Measurements from ENCODE around the gene CBX4. TPM values are rescaled to one million over a fixed set of nuclear protein-coding genes. Genes with fewer than 3 reads are reported as not detected.

CBX4 gene
- total RNA-seq, 2 experiments from 2014 or later = 50.3 to 57.2 TPM

DNA sequence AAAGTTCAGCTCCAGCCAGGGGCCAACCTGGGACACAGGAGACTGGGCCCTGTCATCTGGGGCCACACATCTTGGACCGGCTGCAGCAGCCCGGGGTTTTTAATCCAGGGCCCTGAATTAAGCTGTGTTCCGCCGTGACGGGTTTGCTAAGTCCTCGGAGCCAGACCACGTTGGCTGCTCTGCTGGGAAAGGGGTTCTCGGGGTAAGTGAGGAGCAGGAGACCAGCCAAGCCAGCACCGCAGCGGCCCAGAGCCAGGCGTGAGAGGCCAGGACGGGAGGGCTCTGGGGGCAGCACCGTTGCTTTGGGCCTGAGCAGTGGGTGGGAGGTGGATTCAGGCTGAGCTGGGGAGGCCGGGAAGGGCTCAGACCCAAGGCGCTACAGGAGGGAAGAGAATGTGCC, 31.3 kb upstream of the CBX4 start:
- peak overlapping the region; percentile 43 for H3K27ac Mint-ChIP-seq
- ChIA-PET POLR2A (no interaction called here), CTCF (no interaction called here)

GRCh38 chr17:79866791-79867518, 27.7 kb upstream of the CBX4 start:
- no peaks in the 10 kb centered on the region for H3K36me3 Mint-ChIP-seq (ENCODE audit: low read depth)

More for the DNA sequence above, 31.3 kb upstream of the CBX4 start:
- DNase-seq (no peak), ATAC-seq (no peak)
- Mint-ChIP-seq H3K4me1 (ENCODE audit: low read depth) (peaks cover 13% of the 10 kb centered on the region), H3K9me3 (ENCODE audit: insufficient read depth) (no peaks in the 10 kb centered on the region), H3K27me3 (ENCODE audit: low read depth) (peaks cover 4% of the 10 kb centered on the region), H3K4me3 (no peak overlapping the region), H3K36me3 (ENCODE audit: low read depth) (no peaks in the 10 kb centered on the region)

DNA sequence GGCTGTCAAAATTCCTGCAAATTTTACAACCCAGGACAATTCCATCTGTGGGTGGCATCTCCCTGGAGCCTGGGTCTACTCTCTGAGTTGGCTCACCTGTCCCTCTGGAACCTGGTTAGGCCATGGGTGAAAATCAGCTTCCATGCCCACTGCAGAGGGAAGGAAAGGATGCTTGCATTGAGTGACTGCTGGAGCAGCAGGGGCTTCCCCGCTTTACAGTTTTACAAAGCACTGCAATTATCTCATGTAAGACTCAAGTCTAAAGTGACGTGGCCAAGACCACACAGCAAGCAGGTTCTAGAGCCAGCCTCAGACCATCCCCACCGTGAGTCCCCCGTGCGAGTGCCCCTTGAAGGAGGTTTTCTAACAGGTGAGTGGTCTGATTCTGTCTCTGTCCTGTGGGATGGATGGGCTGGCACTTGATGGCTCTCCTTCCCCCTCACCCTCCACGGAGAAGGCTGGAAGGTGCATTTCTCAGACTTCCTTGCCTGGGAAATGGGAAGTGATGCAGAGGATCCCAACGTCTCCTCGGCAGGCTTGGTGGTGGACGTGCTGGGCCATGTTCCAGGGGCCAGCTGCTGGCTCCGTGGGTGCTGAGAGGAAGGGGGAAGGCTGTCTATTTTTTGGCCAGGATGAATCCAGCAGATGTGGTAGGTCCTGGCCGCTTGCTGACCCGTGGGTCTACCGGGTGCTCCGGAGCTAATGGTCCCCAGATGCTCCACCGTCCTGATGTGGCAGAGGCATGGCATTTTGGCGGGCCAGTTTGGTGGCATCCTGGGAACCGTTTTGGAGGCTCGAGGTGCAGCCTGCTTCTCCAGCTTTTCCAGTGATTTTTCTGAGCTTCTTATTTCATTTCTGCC, 26.3 kb upstream of the CBX4 start:
- H3K36me3 Mint-ChIP-seq (ENCODE audit: low read depth) = no peaks in the 10 kb centered on the region
- no peak overlapping the region for H3K27ac Mint-ChIP-seq
- ChIA-PET POLR2A (no interaction called here), CTCF (interaction anchor here (1.3 to 1.6 kb wide), 2 partner anchors 8 to 20 kb away, joined by 4 read pairs; no protein-coding TSS in a partner anchor)
- peaks cover 4% of the 10 kb centered on the region for H3K4me1 Mint-ChIP-seq (ENCODE audit: low read depth)
- H3K4me3 Mint-ChIP-seq = no peak overlapping the region
- no peak for ATAC-seq
- H3K9me3 Mint-ChIP-seq (ENCODE audit: insufficient read depth) = no peaks in the 10 kb centered on the region
- peaks cover 6% of the 10 kb centered on the region for H3K27me3 Mint-ChIP-seq (ENCODE audit: low read depth)
- DNase-seq = no peak

More at GRCh38 chr17:79866791-79867518, 27.7 kb upstream of the CBX4 start:
- H3K4me3 Mint-ChIP-seq = no peak overlapping the region
- DNase-seq (no peak), ATAC-seq (peak; percentile 19)
- H3K9me3 Mint-ChIP-seq (ENCODE audit: insufficient read depth) = no peaks in the 10 kb centered on the region
- CTCF ChIA-PET = interaction anchor here (0.6 to 0.7 kb wide), 2 partner anchors 21 to 44 kb away, joined by 3 read pairs; no protein-coding TSS in a partner anchor
- POLR2A ChIA-PET = interaction anchor here (0.6 kb wide), 1 partner anchor 42 kb away, joined by 3 read pairs; no protein-coding TSS in a partner anchor
- peaks cover 4% of the 10 kb centered on the region for H3K4me1 Mint-ChIP-seq (ENCODE audit: low read depth)
- peaks cover 6% of the 10 kb centered on the region for H3K27me3 Mint-ChIP-seq (ENCODE audit: low read depth)
- H3K27ac Mint-ChIP-seq = peak overlapping the region; percentile 72

- H3K4me3 Mint-ChIP-seq = no peak overlapping the region
- ChIA-PET POLR2A (no interaction called here), CTCF (interaction anchor here (1.3 to 1.6 kb wide), 2 partner anchors 9 to 20 kb away, joined by 4 read pairs; no protein-coding TSS in a partner anchor)
- no peak overlapping the region for H3K27ac Mint-ChIP-seq
- DNase-seq (no peak), ATAC-seq (no peak)
- H3K9me3 Mint-ChIP-seq (ENCODE audit: insufficient read depth) = no peaks in the 10 kb centered on the region
- H3K4me1 Mint-ChIP-seq (ENCODE audit: low read depth) = peaks cover 4% of the 10 kb centered on the region
- no peaks in the 10 kb centered on the region for H3K36me3 Mint-ChIP-seq (ENCODE audit: low read depth)
- H3K27me3 Mint-ChIP-seq (ENCODE audit: low read depth) = peaks cover 6% of the 10 kb centered on the region
Measured at GRCh38 chr17:79864617-79865250, 25.5 kb upstream of the CBX4 start.

DNA sequence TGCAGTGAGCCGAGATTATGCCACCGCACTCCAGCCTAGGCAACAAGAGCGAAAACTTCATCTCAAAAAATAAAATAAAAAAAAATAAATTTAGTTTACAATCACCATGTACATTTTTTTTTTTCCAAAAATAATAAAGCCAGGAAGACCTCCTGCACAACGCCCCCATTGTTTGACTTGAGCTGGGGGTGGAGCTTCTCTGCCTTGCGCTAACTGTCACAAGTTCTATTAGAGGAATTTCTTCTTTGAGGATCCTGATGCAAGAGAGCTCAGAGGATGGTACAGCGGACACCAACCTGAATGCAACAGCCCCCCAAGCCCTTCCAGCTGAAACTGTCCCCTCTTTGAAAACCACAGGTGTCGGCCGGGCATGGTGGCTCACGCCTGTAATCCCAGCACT, 24.9 kb upstream of the CBX4 start:
- Mint-ChIP-seq H3K36me3 (ENCODE audit: low read depth) (no peaks in the 10 kb centered on the region), H3K27ac (no peak overlapping the region), H3K4me3 (no peak overlapping the region), H3K27me3 (ENCODE audit: low read depth) (peaks cover 6% of the 10 kb centered on the region), H3K9me3 (ENCODE audit: insufficient read depth) (no peaks in the 10 kb centered on the region), H3K4me1 (ENCODE audit: low read depth) (peaks cover 4% of the 10 kb centered on the region)
- CTCF ChIA-PET = interaction anchor here (1.3 to 1.6 kb wide), 2 partner anchors 9 to 19 kb away, joined by 4 read pairs; no protein-coding TSS in a partner anchor
- DNase-seq (no peak), ATAC-seq (no peak)
- POLR2A ChIA-PET = no interaction called here

- ATAC-seq = no peak
- no peak for DNase-seq
- Mint-ChIP-seq H3K4me1 (ENCODE audit: low read depth) (peaks cover 4% of the 10 kb centered on the region), H3K27ac (no peak overlapping the region), H3K27me3 (ENCODE audit: low read depth) (peaks cover 6% of the 10 kb centered on the region), H3K36me3 (ENCODE audit: low read depth) (no peaks in the 10 kb centered on the region), H3K9me3 (ENCODE audit: insufficient read depth) (no peaks in the 10 kb centered on the region), H3K4me3 (no peak overlapping the region)
- POLR2A ChIA-PET = no interaction called here
- CTCF ChIA-PET = no interaction called here
Measured at GRCh38 chr17:79862771-79863440, 23.7 kb upstream of the CBX4 start.

GRCh38 chr17:79862238-79862637, 23.0 kb upstream of the CBX4 start:
- Mint-ChIP-seq H3K27me3 (ENCODE audit: low read depth) (peaks cover 6% of the 10 kb centered on the region), H3K9me3 (ENCODE audit: insufficient read depth) (no peaks in the 10 kb centered on the region), H3K36me3 (ENCODE audit: low read depth) (no peaks in the 10 kb centered on the region), H3K4me1 (ENCODE audit: low read depth) (peaks cover 4% of the 10 kb centered on the region), H3K27ac (no peak overlapping the region), H3K4me3 (no peak overlapping the region)
- ATAC-seq (no peak), DNase-seq (no peak)
- ChIA-PET POLR2A (no interaction called here), CTCF (no interaction called here)

GRCh38 chr17:79861413-79862216, 22.4 kb upstream of the CBX4 start:
- CTCF ChIA-PET = no interaction called here
- Mint-ChIP-seq H3K9me3 (ENCODE audit: insufficient read depth) (no peaks in the 10 kb centered on the region), H3K27ac (no peak overlapping the region), H3K4me3 (no peak overlapping the region), H3K36me3 (ENCODE audit: low read depth) (no peaks in the 10 kb centered on the region), H3K4me1 (ENCODE audit: low read depth) (peaks cover 2% of the 10 kb centered on the region), H3K27me3 (ENCODE audit: low read depth) (peaks cover 7% of the 10 kb centered on the region)
- DNase-seq (no peak), ATAC-seq (no peak)
- POLR2A ChIA-PET = no interaction called here

DNA sequence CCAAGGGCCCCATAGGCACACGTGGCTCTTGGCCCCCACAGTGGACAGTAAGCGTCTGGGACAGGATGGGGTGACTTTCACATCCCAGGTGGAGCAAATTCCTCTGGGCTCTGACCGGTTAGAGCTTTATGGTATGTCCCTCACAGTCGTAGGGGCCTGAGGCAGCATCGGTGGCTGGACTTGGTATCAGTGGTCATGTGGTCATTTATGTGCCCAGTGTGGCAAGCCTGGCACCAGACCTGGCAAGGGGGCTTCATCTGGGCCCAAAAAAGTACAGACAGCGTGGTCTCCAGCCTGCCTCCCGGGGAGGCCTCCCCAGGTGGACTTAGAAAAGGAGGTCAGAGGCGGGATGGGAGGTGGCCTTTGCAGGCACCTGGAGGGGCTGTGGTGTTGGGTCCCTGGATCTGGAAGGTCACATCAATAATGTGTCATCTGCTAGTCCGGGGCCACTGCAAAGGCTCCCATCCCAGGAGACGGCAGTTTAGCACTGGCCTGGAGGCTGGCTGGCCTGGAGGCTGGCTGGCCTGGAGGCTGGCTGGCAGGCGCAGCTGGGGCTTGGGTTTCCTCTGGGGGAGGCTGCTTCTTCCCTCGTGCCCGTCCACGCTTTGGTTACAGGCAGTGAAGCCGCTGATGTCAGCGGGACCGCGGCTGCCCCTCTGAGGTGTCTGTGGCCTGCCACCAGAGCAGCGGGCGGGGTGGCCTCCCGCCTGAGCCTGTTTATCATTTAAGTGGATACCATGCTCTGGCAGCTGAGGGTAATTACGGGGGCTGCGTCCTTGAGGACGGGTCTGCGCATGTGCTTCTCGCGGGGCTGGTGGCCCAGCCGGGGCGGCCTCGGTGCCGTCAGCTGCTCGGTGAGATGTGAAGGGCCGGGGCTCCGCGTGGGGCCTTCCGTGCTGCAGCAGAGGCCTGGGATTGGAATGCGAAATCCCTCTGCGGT, 20.7 kb upstream of the CBX4 start:
- CTCF ChIA-PET = no interaction called here

GRCh38 chr17:79857095-79857494, 17.9 kb upstream of the CBX4 start:
- Mint-ChIP-seq H3K36me3 (ENCODE audit: low read depth) (no peaks in the 10 kb centered on the region), H3K27ac (no peak overlapping the region), H3K4me1 (ENCODE audit: low read depth) (peaks cover 11% of the 10 kb centered on the region), H3K9me3 (ENCODE audit: insufficient read depth) (no peaks in the 10 kb centered on the region), H3K4me3 (no peak overlapping the region), H3K27me3 (ENCODE audit: low read depth) (peaks cover 2% of the 10 kb centered on the region)
- ChIA-PET CTCF (no interaction called here), POLR2A (no interaction called here)
- DNase-seq (no peak), ATAC-seq (no peak)

More for the DNA sequence above, 20.7 kb upstream of the CBX4 start:
- no peak overlapping the region for H3K4me3 Mint-ChIP-seq
- ATAC-seq (no peak), DNase-seq (no peak)
- no peaks in the 10 kb centered on the region for H3K9me3 Mint-ChIP-seq (ENCODE audit: insufficient read depth)
- no peak overlapping the region for H3K27ac Mint-ChIP-seq
- no peaks in the 10 kb centered on the region for H3K36me3 Mint-ChIP-seq (ENCODE audit: low read depth)
- no peaks in the 10 kb centered on the region for H3K4me1 Mint-ChIP-seq (ENCODE audit: low read depth)
- POLR2A ChIA-PET = no interaction called here
- H3K27me3 Mint-ChIP-seq (ENCODE audit: low read depth) = peaks cover 5% of the 10 kb centered on the region
